IPS-18c (cell line): Measurements from ENCODE around the gene SPATA1.
A peak's percentile ranks its signal among the peaks of the same experiment; 100 is the strongest.
"Not testable (repeated sequence)": the region's sequence is repeated elsewhere in the genome, so short reads cannot be mapped to it uniquely, and the experiment has no call there.

Experiments
- H3K4me3 ChIP-seq: 2 replicates; pipeline ENCODE4 v1.7.0; 2013; ENCODE audit warnings: low read depth, mild to moderate bottlenecking, low read length, moderate library complexity; ENCODE audit not compliant: insufficient read depth
- H3K9me3 ChIP-seq: one replicate; pipeline ENCODE4 v1.6.1; 2013; ENCODE audit warnings: mild to moderate bottlenecking, low read length, moderate library complexity; ENCODE audit not compliant: control insufficient read depth, insufficient read depth

SPATA1 gene

GRCh38 chr1:84505493-84506001 lies 639 bp upstream of the SPATA1 start:
- Histone ChIP-seq H3K9me3 (peaks cover 2% of the 10 kb centered on the region), H3K4me3 (peak overlapping the region; percentile 91)

GRCh38 chr1:84506729-84507453 lies 705 bp downstream of the SPATA1 start:
- H3K4me3 ChIP-seq = peak overlapping the region; percentile 91
- peaks cover 2% of the 10 kb centered on the region for H3K9me3 ChIP-seq

- not testable (repeated sequence) for H3K9me3 ChIP-seq, H3K4me3 ChIP-seq
Observed at GRCh38 chr1:84507887-84508286, 1.7 kb downstream of the SPATA1 start.

- Histone ChIP-seq H3K4me3 (no peak overlapping the region), H3K9me3 (peaks cover 2% of the 10 kb centered on the region)
Observed at GRCh38 chr1:84508510-84508909, 2.3 kb downstream of the SPATA1 start.

- H3K9me3 ChIP-seq = peaks cover 2% of the 10 kb centered on the region
- H3K4me3 ChIP-seq = no peak overlapping the region
Observed at GRCh38 chr1:84509029-84509428, 2.8 kb downstream of the SPATA1 start.

- Histone ChIP-seq H3K9me3 (peaks cover 2% of the 10 kb centered on the region), H3K4me3 (no peak overlapping the region)
Observed at GRCh38 chr1:84510165-84510564, 4.0 kb downstream of the SPATA1 start.

GRCh38 chr1:84510668-84511067 lies 4.5 kb downstream of the SPATA1 start:
- Histone ChIP-seq H3K9me3 (peaks cover 2% of the 10 kb centered on the region), H3K4me3 (no peak overlapping the region)

GRCh38 chr1:84524590-84524989 lies 18.4 kb downstream of the SPATA1 start:
- Histone ChIP-seq H3K4me3 (no peak overlapping the region), H3K9me3 (no peaks in the 10 kb centered on the region)

- Histone ChIP-seq H3K4me3 (no peak overlapping the region), H3K9me3 (no peaks in the 10 kb centered on the region)
Observed at GRCh38 chr1:84525779-84526178, 19.6 kb downstream of the SPATA1 start.

GRCh38 chr1:84538599-84538998 lies 32.4 kb downstream of the SPATA1 start:
- no peaks in the 10 kb centered on the region for H3K9me3 ChIP-seq
- H3K4me3 ChIP-seq = no peak overlapping the region

GRCh38 chr1:84539972-84540371 lies 33.8 kb downstream of the SPATA1 start:
- Histone ChIP-seq H3K4me3 (no peak overlapping the region), H3K9me3 (no peaks in the 10 kb centered on the region)

GRCh38 chr1:84540759-84541158 lies 34.6 kb downstream of the SPATA1 start:
- no peak overlapping the region for H3K4me3 ChIP-seq
- no peaks in the 10 kb centered on the region for H3K9me3 ChIP-seq

- Histone ChIP-seq H3K9me3 (no peaks in the 10 kb centered on the region), H3K4me3 (no peak overlapping the region)
Observed at GRCh38 chr1:84541679-84542078, 35.5 kb downstream of the SPATA1 start.

GRCh38 chr1:84550826-84551225 lies 44.6 kb downstream of the SPATA1 start:
- Histone ChIP-seq H3K9me3 (no peaks in the 10 kb centered on the region), H3K4me3 (no peak overlapping the region)

- no peak overlapping the region for H3K4me3 ChIP-seq
- no peaks in the 10 kb centered on the region for H3K9me3 ChIP-seq
Observed at GRCh38 chr1:84569216-84569615, 63.0 kb downstream of the SPATA1 start.

GRCh38 chr1:84570436-84571149 lies 64.4 kb downstream of the SPATA1 start:
- no peaks in the 10 kb centered on the region for H3K9me3 ChIP-seq

GRCh38 chr1:84571150-84571535 lies 65.0 kb downstream of the SPATA1 start:
- Histone ChIP-seq H3K9me3 (no peaks in the 10 kb centered on the region), H3K4me3 (no peak overlapping the region)

More at GRCh38 chr1:84570436-84571149, 64.4 kb downstream of the SPATA1 start:
- no peak overlapping the region for H3K4me3 ChIP-seq

- no peaks in the 10 kb centered on the region for H3K9me3 ChIP-seq
- H3K4me3 ChIP-seq = peak overlapping the region; percentile 72; the same call in 1 of the 2 replicates
Observed at GRCh38 chr1:84573481-84573966, 67.3 kb downstream of the SPATA1 start.
